Liver (tissue), 9 donors: ENCODE data around the gene WFIKKN2. TPM values are rescaled to one million over a fixed set of nuclear protein-coding genes. Genes with fewer than 3 reads are reported as not detected.

Experiments
- DNase-seq: peaks from one replicate; pipeline ENCODE4 v3.0.0-alpha.2; 2017; ENCODE audit warnings: low spot score
- H3K27ac ChIP-seq, 2 donors: one replicate each; pipeline ENCODE4 v1.7.0; 2013; ENCODE audit warnings: inconsistent platforms in 2 of 2, low read length in 2 of 2, control low read depth in 1 of 2, low read depth in 1 of 2, mild to moderate bottlenecking in 1 of 2
- H3K27me3 ChIP-seq, 4 donors: one replicate each; pipeline versions ENCODE4 v1.6.1 to v1.7.0; 2013; ENCODE audit warnings: low read length in 3 of 4, inconsistent platforms in 1 of 4, mild to moderate bottlenecking in 1 of 4, moderate library complexity in 1 of 4; ENCODE audit not compliant: control insufficient read depth in 4 of 4, insufficient read depth in 4 of 4
- H3K36me3 ChIP-seq, 4 donors: one replicate each; pipeline versions ENCODE4 v1.6.1 to v1.7.0; 2013; ENCODE audit warnings: low read length in 3 of 4, mild to moderate bottlenecking in 3 of 4, low read depth in 1 of 4, moderate library complexity in 1 of 4; ENCODE audit not compliant: control insufficient read depth in 4 of 4, insufficient read depth in 3 of 4
- H3K4me1 ChIP-seq, 4 donors: one replicate each; pipeline versions ENCODE4 v1.6.1 to v1.7.0; 2013; ENCODE audit warnings: low read length in 3 of 4, mild to moderate bottlenecking in 3 of 4, moderate library complexity in 1 of 4; ENCODE audit not compliant: control insufficient read depth in 4 of 4, insufficient read depth in 4 of 4
- H3K4me3 ChIP-seq, 3 donors: one replicate each; pipeline versions ENCODE4 v1.6.1 to v1.7.0; 2013; ENCODE audit warnings: low read length in 3 of 3, control low read depth in 1 of 3, low read depth in 1 of 3, mild to moderate bottlenecking in 1 of 3
- H3K9ac ChIP-seq, 2 donors: one replicate each; pipeline ENCODE4 v1.7.0; 2013; ENCODE audit warnings: low read length in 2 of 2, mild to moderate bottlenecking in 2 of 2, moderate library complexity in 2 of 2, control low read depth in 1 of 2, low read depth in 1 of 2
- H3K9me3 ChIP-seq, 4 donors: one replicate each; pipeline versions ENCODE4 v1.6.1 to v1.7.0; 2013; ENCODE audit warnings: low read length in 3 of 4; ENCODE audit not compliant: control insufficient read depth in 4 of 4
- ATF3 ChIP-seq: IDR thresholded peaks from 2 replicates; pipeline ENCODE4 v1.6.1; 2016; ENCODE audit warnings: antibody characterized with exemption
- CTCF ChIP-seq: fragments of 150-350 bp; IDR thresholded peaks from 2 replicates; pipeline ENCODE4 v1.5.1; 2017; ENCODE audit warnings: improper control_type of control experiment, low read depth, low read length; ENCODE audit not compliant: missing input control
- FOXA2 ChIP-seq: IDR thresholded peaks from 2 replicates; pipeline ENCODE4 v1.6.1; 2016; ENCODE audit warnings: antibody characterized with exemption
- GABPA ChIP-seq, 2 donors: IDR thresholded peaks in 1 of 2; conservative IDR thresholded peaks in 1 of 2; 2 replicates each; pipeline ENCODE4 v1.6.1; 2016; ENCODE audit warnings: antibody characterized with exemption in 2 of 2, mild to moderate bottlenecking in 1 of 2, moderate library complexity in 1 of 2
- HNF4A ChIP-seq, 2 donors: conservative IDR thresholded peaks; 2 replicates each; pipeline ENCODE4 v1.6.1; 2016; ENCODE audit warnings: antibody characterized with exemption in 2 of 2, mild to moderate bottlenecking in 2 of 2
- JUND ChIP-seq, 2 donors: IDR thresholded peaks; 2 replicates each; pipeline ENCODE4 v1.6.1; 2016; ENCODE audit warnings: antibody characterized with exemption in 2 of 2
- MAX ChIP-seq: IDR thresholded peaks from 2 replicates; pipeline ENCODE4 v1.6.1; 2016; ENCODE audit warnings: antibody characterized with exemption
- NR2F2 ChIP-seq: IDR thresholded peaks from 2 replicates; pipeline ENCODE4 v1.6.1; 2016; ENCODE audit warnings: antibody characterized with exemption
- RAD21 ChIP-seq, 2 donors: IDR thresholded peaks; 2 replicates each; pipeline ENCODE4 v1.6.1; 2016; ENCODE audit warnings: antibody characterized with exemption in 2 of 2, mild to moderate bottlenecking in 2 of 2
- RXRA ChIP-seq, 2 donors: IDR thresholded peaks; 2 replicates each; pipeline ENCODE4 v1.6.1; 2017 to 2018; ENCODE audit warnings: antibody characterized with exemption in 2 of 2, mild to moderate bottlenecking in 1 of 2
- SP1 ChIP-seq: IDR thresholded peaks from 2 replicates; pipeline ENCODE4 v1.6.1; 2018; ENCODE audit warnings: antibody characterized with exemption, mild to moderate bottlenecking
- TAF1 ChIP-seq: conservative IDR thresholded peaks from 2 replicates; pipeline ENCODE4 v1.6.1; 2016; ENCODE audit warnings: antibody characterized with exemption, mild to moderate bottlenecking
- WGBS: extraction: QIAGEN DNeasy Blood & Tissue Kit; methylation state at CpG from one replicate; pipeline ENCODE4 v1.1.7; 2013; 5-methylcytosine and 5-hydroxymethylcytosine counted together
- polyA plus RNA-seq, 2 donors: library from polyadenylated mRNA; stranded (reverse) in 1 of 2; unstranded in 1 of 2; fragments of 200-250 nt in 1 of 2; fragments of >200 nt in 1 of 2; fragmentation: Nextera tagmentation in 1 of 2; extraction: Ambion mirVana in 1 of 2; gene quantifications; one replicate each; pipeline versions ENCODE4 v1.2.1 to v1.2.3, GENCODE V29; 2013 to 2015
- total RNA-seq, 2 donors: library from RNA; depleted of rRNA; stranded (reverse); fragments of >200 nt; gene quantifications; one replicate each; pipeline ENCODE4 v1.2.3, GENCODE V29; 2014
- TF ChIP-seq, protein P1 (sequence below): IDR thresholded peaks from 2 replicates; pipeline ENCODE4 v1.6.1; 2016; ENCODE audit warnings: antibody characterized with exemption
- TF ChIP-seq, protein P2 (sequence below): IDR thresholded peaks from 2 replicates; pipeline ENCODE4 v1.6.1; 2016; ENCODE audit warnings: antibody characterized with exemption, mild to moderate bottlenecking
- donor health status: healthy.
- donor health status: healthy.
- donor health status: healthy.
- donor health status: healthy.
- donor health status: healthy.

Gene WFIKKN2
- total and polyA plus RNA-seq, 4 donors, result 0.02 to 0.19 (median 0.07) TPM; not detected in 1

GRCh38 chr17:50834429-50835300 is 721 bp upstream of the WFIKKN2 start:
- DNase-seq, result no peak
- H3K9me3 ChIP-seq, result no peaks in the 10 kb centered on the region
- no peaks in the 10 kb centered on the region for H3K36me3 ChIP-seq
- WGBS, result 65% methylated on average over 38 of the region's 38 CpGs
- H3K9ac ChIP-seq, result no peak overlapping the region
- no peaks in the 10 kb centered on the region for H3K27me3 ChIP-seq
- TF ChIP-seq GABPA (IDR thresholded peaks at IDR 0.05 in 1 of 2, conservative IDR thresholded peaks at IDR 0.05 in 1 of 2), result no peak
- no peak for TF ChIP-seq HNF4A (conservative IDR thresholded peaks at IDR 0.05)
- no peak for TF ChIP-seq JUND (IDR thresholded peaks at IDR 0.05)
- no peak for TF ChIP-seq RXRA (IDR thresholded peaks at IDR 0.05)
- H3K27ac ChIP-seq, result no peak overlapping the region
- H3K4me3 ChIP-seq, result peak overlapping the region in 1 of 3 donors; percentile 2
- H3K4me1 ChIP-seq, result peaks cover 0 to 8% (median 6%) of the 10 kb centered on the region in 4 donors

DNA sequence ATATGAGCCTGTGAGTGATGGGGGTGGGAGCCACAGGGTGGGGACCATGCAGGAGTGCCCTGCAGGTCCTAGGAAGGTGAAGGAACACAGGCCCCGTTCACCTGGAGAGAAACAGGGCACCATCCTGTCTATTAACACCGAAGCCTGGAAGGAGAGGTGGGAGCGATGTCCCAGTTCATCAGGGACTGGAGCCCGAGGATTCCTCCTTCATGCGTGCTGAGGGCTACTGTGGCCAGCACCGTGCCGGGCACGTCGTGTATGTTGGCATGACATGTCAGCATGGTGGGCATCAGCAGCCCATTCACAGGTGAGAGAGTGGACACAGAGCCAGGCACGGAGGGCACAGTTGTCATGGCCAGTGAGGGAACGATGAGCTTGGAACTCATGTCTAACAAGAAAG is 1.4 kb downstream of the WFIKKN2 start:
- H3K4me3 ChIP-seq, result no peak overlapping the region
- no peak for TF ChIP-seq FOXA2
- TF ChIP-seq CTCF, result no peak
- no peak for TF ChIP-seq RAD21 (IDR thresholded peaks at IDR 0.05)
- TF ChIP-seq, protein P1, sequence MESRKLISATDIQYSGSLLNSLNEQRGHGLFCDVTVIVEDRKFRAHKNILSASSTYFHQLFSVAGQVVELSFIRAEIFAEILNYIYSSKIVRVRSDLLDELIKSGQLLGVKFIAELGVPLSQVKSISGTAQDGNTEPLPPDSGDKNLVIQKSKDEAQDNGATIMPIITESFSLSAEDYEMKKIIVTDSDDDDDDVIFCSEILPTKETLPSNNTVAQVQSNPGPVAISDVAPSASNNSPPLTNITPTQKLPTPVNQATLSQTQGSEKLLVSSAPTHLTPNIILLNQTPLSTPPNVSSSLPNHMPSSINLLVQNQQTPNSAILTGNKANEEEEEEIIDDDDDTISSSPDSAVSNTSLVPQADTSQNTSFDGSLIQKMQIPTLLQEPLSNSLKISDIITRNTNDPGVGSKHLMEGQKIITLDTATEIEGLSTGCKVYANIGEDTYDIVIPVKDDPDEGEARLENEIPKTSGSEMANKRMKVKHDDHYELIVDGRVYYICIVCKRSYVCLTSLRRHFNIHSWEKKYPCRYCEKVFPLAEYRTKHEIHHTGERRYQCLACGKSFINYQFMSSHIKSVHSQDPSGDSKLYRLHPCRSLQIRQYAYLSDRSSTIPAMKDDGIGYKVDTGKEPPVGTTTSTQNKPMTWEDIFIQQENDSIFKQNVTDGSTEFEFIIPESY, result no peak
- no peak for TF ChIP-seq SP1
- no peak for TF ChIP-seq JUND (IDR thresholded peaks at IDR 0.05)
- no peak for TF ChIP-seq NR2F2
- no peak for TF ChIP-seq RXRA (IDR thresholded peaks at IDR 0.05)
- TF ChIP-seq, protein P2, sequence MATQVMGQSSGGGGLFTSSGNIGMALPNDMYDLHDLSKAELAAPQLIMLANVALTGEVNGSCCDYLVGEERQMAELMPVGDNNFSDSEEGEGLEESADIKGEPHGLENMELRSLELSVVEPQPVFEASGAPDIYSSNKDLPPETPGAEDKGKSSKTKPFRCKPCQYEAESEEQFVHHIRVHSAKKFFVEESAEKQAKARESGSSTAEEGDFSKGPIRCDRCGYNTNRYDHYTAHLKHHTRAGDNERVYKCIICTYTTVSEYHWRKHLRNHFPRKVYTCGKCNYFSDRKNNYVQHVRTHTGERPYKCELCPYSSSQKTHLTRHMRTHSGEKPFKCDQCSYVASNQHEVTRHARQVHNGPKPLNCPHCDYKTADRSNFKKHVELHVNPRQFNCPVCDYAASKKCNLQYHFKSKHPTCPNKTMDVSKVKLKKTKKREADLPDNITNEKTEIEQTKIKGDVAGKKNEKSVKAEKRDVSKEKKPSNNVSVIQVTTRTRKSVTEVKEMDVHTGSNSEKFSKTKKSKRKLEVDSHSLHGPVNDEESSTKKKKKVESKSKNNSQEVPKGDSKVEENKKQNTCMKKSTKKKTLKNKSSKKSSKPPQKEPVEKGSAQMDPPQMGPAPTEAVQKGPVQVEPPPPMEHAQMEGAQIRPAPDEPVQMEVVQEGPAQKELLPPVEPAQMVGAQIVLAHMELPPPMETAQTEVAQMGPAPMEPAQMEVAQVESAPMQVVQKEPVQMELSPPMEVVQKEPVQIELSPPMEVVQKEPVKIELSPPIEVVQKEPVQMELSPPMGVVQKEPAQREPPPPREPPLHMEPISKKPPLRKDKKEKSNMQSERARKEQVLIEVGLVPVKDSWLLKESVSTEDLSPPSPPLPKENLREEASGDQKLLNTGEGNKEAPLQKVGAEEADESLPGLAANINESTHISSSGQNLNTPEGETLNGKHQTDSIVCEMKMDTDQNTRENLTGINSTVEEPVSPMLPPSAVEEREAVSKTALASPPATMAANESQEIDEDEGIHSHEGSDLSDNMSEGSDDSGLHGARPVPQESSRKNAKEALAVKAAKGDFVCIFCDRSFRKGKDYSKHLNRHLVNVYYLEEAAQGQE, result no peak
- no peak for TF ChIP-seq TAF1
- no peak for TF ChIP-seq HNF4A (conservative IDR thresholded peaks at IDR 0.05)
- TF ChIP-seq MAX, result no peak
- no peak for TF ChIP-seq ATF3
- WGBS, result 90% methylated on average over 11 of the region's 11 CpGs
- H3K36me3 ChIP-seq, result no peaks in the 10 kb centered on the region
- no peaks in the 10 kb centered on the region for H3K4me1 ChIP-seq
- H3K9ac ChIP-seq, result no peak overlapping the region
- H3K27me3 ChIP-seq, result no peaks in the 10 kb centered on the region
- no peak overlapping the region for H3K27ac ChIP-seq
- no peak for DNase-seq
- no peaks in the 10 kb centered on the region for H3K9me3 ChIP-seq
